Stimulated activated effector memory CD8-positive, alpha-beta T cell treated with anti-CD3 and anti-CD28 coated beads, Interleukin-12 subunit alpha, Interleukin-12 subunit beta, amount 100 ng/mL, for 72 hours (primary cell): ENCODE results near the gene RAB11A.

Source experiments
- ATAC-seq: fragments of 150-1000 bp; cut with Tn5 transposase; 2 replicates; pipeline ENCODE4 v1.10.0; 2021
- DNase-seq, 2 donors: peaks; one replicate each; pipeline ENCODE4 v3.0.0; 2021 to 2022; ENCODE audit warnings: low spot score in 2 of 2
- H3K27ac Mint-ChIP-seq: one replicate; pipeline ENCODE4 v1.8.0; 2022; ENCODE audit warnings: mild to moderate bottlenecking, mixed read lengths
- H3K36me3 Mint-ChIP-seq: one replicate; pipeline ENCODE4 v1.8.0; 2022; ENCODE audit warnings: mild to moderate bottlenecking, mixed read lengths
- H3K4me1 Mint-ChIP-seq: one replicate; pipeline ENCODE4 v1.8.0; 2022; ENCODE audit warnings: mixed read lengths
- H3K4me3 Mint-ChIP-seq: one replicate; pipeline ENCODE4 v1.8.0; 2022; ENCODE audit warnings: mild to moderate bottlenecking, mixed read lengths
- H3K9me3 Mint-ChIP-seq: one replicate; pipeline ENCODE4 v1.8.0; 2022; ENCODE audit warnings: mixed read lengths

Gene RAB11A

DNA sequence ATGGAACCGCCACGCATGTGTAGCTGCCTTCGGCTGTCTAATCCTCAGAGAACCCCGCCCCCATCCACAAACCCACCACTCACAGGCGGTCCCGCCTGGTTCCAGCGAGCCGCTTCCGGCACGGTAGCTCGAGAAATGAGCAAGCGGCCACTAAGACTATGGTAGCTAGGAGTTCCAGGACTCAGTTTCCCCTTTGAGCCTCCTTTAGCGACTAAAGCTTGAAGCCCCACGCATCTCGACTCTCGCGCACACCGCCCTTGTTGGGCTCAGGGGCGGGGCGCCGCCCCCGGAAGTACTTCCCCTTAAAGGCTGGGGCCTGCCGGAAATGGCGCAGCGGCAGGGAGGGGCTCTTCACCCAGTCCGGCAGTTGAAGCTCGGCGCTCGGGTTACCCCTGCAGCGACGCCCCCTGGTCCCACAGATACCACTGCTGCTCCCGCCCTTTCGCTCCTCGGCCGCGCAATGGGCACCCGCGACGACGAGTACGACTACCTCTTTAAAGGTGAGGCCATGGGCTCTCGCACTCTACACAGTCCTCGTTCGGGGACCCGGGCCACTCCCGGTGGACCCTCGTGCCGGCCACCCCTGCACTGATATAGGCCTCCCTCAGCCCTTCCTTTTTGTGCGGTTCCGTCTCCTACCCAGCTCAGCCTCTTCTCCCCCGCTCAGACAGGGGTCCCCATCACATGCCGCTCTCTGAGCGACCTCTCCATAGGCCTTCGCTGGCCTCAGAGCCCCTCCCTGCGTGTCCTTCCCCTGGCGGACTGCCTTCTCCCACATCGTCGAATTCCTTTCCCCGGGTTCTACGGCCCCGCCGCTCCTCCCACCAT, at the start of gene RAB11A:
Gene RAB11A (plus strand): TSS at position 366 of the 828 bp plus-strand sequence. CDS start 95 bp downstream, at position 461.
- DNase-seq (peak; percentile 94 to 97), ATAC-seq (peak; percentile 96)
- peaks cover 33% of the 10 kb centered on the region for H3K36me3 Mint-ChIP-seq
- H3K9me3 Mint-ChIP-seq, result no peaks in the 10 kb centered on the region
- peak within 1 kb of the TSS; percentile 100 for H3K27ac Mint-ChIP-seq
- H3K4me3 Mint-ChIP-seq, result peak within 1 kb of the TSS; percentile 99
- peaks cover 38% of the 10 kb centered on the region for H3K4me1 Mint-ChIP-seq

DNA sequence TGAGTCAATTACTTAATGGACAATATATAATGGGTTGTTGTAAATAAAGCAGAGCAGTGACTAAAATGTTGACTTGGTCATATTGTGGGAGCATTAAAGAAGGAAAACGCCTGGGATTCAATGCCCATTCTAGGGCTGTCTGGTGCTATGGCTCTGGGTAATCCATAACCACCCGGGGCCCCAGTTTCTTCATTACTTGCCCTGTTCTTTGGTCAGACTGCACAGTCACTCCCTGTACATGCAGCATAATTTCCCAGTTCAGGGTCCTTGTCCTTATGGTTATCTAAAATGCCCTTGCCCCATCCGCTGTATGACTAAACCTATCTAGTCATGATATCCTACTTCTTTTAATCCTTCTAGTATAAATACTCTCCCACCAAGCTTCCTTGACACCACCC, 49.7 kb upstream of the RAB11A start:
- Mint-ChIP-seq H3K27ac (peak overlapping the region; percentile 93), H3K4me3 (no peak overlapping the region), H3K9me3 (no peaks in the 10 kb centered on the region), H3K36me3 (peaks cover 15% of the 10 kb centered on the region), H3K4me1 (peaks cover 49% of the 10 kb centered on the region)
- no peak for ATAC-seq
- DNase-seq, result no peak

DNA sequence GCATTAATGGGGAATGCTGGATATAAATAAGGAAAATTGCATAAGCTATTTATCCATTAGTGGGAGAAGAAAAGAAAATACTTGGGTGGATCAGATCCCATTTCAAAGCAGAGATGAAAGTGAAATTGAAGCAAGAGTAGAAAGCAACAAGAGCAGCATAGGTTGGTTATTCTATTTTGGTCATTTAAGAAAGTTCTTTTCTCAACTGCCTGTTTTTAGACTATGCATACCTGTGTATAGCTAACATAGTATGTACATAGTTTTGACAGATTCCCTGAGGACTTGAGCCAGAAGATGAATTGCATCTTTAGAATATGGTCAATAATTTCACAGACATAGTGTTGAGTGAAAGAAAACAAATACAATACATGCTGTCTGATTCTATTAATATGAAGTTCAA, 48.2 kb upstream of the RAB11A start:
- H3K4me1 Mint-ChIP-seq, result peaks cover 47% of the 10 kb centered on the region
- DNase-seq, result no peak
- peaks cover 14% of the 10 kb centered on the region for H3K36me3 Mint-ChIP-seq
- no peaks in the 10 kb centered on the region for H3K9me3 Mint-ChIP-seq
- H3K27ac Mint-ChIP-seq, result no peak overlapping the region
- ATAC-seq, result no peak
- no peak overlapping the region for H3K4me3 Mint-ChIP-seq

DNA sequence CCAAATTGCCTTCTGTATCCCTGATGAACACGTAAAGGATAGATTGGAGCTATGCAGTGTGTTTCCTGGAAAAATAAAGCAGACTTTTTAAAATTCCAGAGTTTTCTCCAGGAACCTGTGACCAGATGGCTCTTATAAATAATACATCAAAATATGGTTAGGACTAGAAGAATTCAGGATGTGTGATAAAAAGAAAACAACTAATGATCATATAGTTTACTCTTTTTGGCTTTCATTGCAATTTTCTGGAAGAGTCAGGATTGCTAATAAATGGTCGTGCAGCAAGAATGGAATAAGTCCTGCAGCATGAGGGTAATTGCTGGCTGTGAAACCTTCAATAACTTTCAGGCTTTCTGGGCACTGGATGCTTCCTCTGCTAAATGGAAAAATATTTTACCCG, 47.0 kb upstream of the RAB11A start:
- H3K9me3 Mint-ChIP-seq, result no peaks in the 10 kb centered on the region
- peaks cover 8% of the 10 kb centered on the region for H3K36me3 Mint-ChIP-seq
- no peak for ATAC-seq
- no peak for DNase-seq
- H3K27ac Mint-ChIP-seq, result no peak overlapping the region
- no peak overlapping the region for H3K4me3 Mint-ChIP-seq
- H3K4me1 Mint-ChIP-seq, result peaks cover 40% of the 10 kb centered on the region

DNA sequence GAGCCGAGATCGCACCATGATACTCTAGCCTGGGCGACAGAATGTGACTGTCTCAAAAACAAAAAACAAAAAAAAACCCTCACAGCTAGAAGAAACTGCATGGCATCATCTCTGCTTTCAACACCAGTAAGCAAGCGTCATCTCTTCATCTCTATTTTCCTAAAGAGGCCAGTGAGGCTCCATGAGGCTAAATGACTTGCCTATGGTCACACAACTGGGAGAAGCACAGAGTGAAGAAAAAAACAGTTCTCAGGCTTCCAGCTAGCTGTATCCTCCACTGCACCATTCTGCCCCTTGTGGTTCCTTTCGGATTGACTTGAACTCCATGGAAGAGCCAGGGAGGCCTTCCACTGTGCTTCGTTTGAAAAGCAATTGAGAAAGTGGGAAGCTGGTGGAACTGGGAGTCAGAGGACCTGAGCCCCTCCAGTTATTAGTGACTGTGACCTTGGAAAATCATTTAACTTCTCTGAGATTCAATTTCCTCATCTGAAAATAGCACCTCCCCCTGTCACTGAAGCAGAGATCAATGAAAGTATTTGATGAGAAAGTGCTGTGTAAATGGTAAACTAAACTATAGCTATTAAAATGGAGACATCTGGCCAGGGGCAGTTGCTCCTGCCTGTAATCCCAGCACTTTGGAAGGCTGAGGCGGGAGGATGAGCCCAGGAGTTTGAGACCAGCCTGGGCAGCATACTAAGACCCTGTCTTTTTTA, 45.1 kb upstream of the RAB11A start:
- DNase-seq (no peak), ATAC-seq (peak; percentile 22)
- Mint-ChIP-seq H3K36me3 (peaks cover under 1% of the 10 kb centered on the region), H3K4me3 (no peak overlapping the region), H3K9me3 (no peaks in the 10 kb centered on the region), H3K27ac (no peak overlapping the region), H3K4me1 (peaks cover 42% of the 10 kb centered on the region)

DNA sequence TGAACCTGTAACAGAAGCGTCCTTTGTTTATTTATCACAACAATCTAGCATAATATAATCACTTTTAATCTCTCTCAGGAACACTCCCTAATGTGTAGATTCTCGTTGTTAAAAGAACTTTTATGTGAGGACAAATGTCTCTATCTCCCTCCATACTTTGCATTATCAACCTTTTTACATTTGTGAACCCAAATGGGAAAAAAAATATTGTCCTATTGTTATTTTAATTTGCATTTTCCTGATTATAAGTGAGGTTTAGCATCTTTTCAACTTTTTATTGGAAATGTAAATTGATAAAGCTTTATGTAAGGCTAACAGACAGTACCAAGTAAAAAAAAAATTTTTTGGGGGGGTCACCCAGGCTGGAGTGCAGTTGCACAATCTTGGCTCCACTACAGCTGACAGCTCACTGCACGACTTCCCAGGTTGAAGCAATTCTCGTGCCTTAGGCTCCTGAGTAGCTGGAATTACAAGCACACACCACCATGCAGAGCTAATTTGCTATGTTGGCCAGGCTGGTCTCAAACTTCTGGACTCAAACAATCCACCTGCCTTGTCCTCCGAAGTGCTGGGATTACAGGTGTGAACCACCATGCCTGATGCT, 44.2 kb upstream of the RAB11A start:
- ATAC-seq, result no peak

DNA sequence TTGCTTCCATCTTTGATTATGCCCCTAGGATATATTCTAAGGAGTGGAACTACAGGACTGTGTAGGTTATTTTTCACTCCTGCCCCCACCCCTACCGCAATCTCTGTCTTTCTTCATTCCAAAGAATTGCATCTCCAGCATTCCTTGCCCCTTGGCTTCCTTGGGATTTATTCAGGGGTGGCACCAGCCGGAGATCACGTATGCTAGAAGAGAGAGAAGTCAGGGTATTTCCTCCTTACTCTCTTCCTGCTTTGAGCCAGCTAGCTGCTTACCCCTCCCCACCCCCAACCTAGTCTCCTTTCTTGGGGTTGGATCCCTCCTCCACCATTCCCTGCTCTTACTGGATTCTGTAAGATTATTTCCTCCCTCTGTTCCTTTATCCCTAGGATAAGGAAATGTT, 42.2 kb upstream of the RAB11A start:
- Mint-ChIP-seq H3K4me1 (peaks cover 31% of the 10 kb centered on the region), H3K9me3 (no peaks in the 10 kb centered on the region), H3K4me3 (peak overlapping the region; percentile 13), H3K27ac (peak overlapping the region; percentile 74), H3K36me3 (no peaks in the 10 kb centered on the region)
- no peak for ATAC-seq
- no peak for DNase-seq

More for the DNA sequence above, 44.2 kb upstream of the RAB11A start:
- Mint-ChIP-seq H3K4me3 (no peak overlapping the region), H3K4me1 (peaks cover 36% of the 10 kb centered on the region), H3K9me3 (no peaks in the 10 kb centered on the region), H3K36me3 (no peaks in the 10 kb centered on the region), H3K27ac (no peak overlapping the region)
- no peak for DNase-seq

DNA sequence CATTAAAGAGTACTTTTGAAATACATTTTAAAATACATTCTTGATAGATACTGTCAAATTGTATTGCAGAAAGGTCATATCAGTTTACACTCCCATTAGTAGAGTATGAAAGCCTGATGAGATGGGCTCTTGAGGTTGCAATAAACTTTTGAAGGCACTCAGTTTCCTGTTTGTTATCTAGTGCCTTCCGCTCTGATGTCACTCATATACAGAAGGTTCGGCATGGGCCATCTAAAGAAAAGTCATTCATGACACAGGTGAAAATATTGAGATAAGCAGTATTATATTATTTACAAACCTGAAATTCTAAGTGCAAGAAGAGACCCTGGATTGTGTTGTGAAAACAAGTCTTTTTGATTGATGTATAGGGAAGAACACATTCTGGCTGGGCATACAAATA, 40.7 kb upstream of the RAB11A start:
- Mint-ChIP-seq H3K9me3 (no peaks in the 10 kb centered on the region), H3K36me3 (no peaks in the 10 kb centered on the region), H3K4me3 (peak overlapping the region; percentile 37), H3K27ac (peak overlapping the region; percentile 90), H3K4me1 (peaks cover 44% of the 10 kb centered on the region)
- ATAC-seq (peak; percentile 84), DNase-seq (no peak)

DNA sequence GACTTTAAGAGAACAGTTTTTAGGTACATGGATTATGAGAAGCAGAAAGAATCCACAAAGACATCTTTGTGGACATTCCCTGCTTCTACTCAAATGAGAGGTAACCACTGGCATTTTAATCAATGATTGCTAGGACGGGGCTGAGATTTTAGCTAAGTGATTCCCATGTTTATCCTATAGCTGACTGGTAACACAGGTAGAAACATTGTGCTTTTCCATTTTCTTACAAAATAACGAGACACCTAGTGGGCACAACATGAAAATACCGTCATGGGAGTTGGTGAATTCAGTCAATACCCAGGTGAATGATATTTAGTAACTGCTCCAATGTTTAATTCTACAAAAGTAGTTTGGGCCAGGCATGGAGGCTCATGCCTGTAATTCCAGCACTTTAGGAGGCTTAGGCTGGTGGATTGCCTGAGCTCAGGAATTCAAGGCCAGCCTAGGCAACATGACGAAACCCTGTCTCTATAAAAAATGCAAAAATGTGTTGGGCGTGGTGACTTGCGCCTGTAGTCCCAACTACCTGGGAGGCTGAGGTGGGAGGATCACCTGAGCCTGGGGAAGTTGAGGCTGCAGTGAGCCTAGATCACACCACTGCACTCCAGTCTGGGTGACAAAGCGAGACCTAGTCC, 40.0 kb upstream of the RAB11A start:
- Mint-ChIP-seq H3K36me3 (no peaks in the 10 kb centered on the region), H3K4me1 (peaks cover 50% of the 10 kb centered on the region), H3K4me3 (peak overlapping the region; percentile 37), H3K9me3 (no peaks in the 10 kb centered on the region), H3K27ac (peak overlapping the region; percentile 90)
- peak; percentile 47 for ATAC-seq
- DNase-seq, result no peak

DNA sequence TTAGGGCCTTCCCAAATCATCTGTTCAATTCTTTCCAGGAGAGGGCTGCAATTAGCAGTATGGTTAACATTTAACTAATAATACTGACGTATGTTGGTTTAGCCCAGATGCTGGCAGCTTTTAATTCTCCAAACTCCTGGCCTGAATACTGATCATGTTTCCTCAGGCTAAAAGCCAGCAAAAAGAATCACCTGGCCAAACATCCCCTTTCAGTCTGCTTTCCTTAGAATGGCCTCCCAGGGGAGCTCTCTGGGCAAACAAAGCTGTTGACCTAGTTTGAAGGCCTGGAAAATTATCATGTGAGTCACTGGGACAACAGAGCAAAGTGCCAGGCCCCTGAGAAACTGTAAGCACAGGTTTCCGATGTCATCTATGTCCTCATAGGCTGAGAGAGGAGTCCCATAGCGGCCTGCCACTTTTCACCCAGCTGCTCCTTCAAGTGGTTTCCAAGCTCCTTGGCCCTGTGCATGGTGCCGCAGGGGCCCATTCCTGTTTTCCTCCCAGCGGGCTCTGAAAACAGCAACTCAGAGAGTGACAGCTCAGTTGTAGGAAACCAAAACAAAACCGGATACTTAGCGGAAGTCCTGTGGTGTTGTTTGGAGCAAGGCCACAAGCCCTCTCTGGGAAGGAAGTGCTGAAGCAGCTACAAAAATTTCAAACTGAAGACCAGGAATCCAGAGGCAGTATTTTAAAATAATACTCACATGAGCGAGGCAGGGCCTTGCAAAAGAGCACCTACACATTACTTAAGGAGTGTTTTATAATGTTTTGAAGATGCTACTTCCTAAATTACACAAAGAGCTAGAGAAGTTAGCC, 36.5 kb upstream of the RAB11A start:
- DNase-seq (peak in 1 of 2 donors; percentile 76), ATAC-seq (peak; percentile 77)
- Mint-ChIP-seq H3K4me1 (peaks cover 41% of the 10 kb centered on the region), H3K27ac (peak overlapping the region; percentile 91), H3K36me3 (no peaks in the 10 kb centered on the region), H3K4me3 (peak overlapping the region; percentile 66), H3K9me3 (no peaks in the 10 kb centered on the region)

DNA sequence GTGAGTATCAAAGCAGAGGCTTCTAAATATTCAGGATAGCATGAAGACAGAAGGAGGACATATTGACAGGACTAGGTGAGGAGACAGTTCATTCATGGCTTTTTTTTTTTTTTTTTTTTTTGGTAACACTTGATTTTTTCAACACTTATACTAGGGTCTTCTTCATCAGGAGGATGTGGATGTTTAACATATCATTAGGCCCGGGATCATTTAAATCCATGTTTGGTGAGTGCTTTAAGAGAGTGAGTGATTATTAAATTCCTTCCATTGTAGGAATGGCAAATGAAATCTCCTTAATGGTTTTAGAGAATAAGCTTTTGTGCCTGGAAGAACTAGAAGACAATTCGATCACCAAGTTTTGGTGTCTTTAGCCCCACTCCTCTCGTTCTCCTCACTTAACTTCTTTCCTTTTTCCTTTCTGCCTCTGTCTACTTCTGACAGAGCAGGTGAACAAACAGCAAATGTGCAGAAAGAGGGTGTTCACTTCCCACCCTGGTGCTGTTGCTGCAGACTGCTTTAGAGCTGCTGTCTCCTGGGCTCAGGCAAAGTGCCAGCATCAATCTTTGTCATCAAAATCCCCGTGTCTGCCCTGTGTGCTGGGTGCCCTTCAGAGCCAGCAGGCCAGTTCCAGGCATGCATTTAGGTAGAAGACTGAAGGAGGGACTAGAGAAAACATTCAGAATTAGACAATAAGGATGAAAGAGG, 35.6 kb upstream of the RAB11A start:
- peaks cover 33% of the 10 kb centered on the region for H3K4me1 Mint-ChIP-seq
- H3K4me3 Mint-ChIP-seq, result peak overlapping the region; percentile 66
- ATAC-seq, result peak; percentile 79
- no peak for DNase-seq
- H3K27ac Mint-ChIP-seq, result peak overlapping the region; percentile 91
- no peaks in the 10 kb centered on the region for H3K36me3 Mint-ChIP-seq
- H3K9me3 Mint-ChIP-seq, result no peaks in the 10 kb centered on the region

DNA sequence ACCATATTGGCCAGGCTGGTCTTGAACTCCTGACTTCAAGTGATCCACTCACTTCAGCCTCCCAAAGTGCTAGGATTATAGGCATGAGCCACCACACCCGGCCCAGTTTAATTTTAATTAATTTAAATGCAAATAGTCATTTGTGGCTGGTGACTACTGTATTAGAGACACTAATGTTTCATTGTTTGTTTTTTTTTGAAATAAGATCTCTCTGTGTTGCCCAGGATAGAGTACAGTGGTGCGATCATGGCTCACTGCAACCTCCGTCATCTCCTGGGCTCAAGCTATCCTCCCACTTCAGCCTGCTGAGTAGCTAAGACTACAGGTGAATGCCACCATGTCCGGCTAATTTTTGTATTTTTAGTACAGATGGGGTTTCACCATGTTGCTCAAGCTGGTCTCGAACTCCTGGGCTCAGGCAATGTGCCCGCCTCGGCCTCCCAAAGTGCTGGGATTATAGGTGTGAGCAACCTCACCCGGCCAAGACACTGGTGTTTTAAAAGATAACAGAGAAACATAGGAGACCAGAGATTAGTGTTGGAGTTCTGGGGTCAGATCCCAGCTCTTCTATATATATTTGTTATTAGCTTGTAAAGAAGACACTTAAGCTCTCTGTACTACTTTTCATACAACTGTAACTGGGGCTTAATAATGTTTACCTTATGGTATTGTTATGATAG, 34.5 kb upstream of the RAB11A start:
- DNase-seq (no peak), ATAC-seq (no peak)
- H3K4me3 Mint-ChIP-seq, result no peak overlapping the region
- no peaks in the 10 kb centered on the region for H3K36me3 Mint-ChIP-seq
- H3K27ac Mint-ChIP-seq, result no peak overlapping the region
- H3K9me3 Mint-ChIP-seq, result no peaks in the 10 kb centered on the region
- H3K4me1 Mint-ChIP-seq, result peaks cover 25% of the 10 kb centered on the region

DNA sequence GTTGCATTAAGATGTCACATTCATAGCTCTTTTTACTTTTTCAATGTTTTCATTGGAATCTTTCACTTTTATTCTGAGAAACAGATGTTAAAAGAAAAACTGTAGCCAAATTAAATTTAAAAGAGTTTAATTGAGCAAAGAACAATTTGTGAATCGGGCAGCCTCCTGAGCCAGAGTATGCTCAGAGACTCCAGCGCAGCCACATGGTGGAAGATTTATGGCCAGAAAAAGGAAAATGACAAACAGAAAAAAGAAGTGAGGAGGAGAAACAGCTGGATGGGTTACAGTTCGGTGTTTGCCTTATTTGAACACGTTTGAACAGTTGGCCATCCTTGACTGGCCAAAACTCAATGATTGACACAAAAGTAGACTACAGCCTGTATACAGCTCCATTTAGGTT, 33.8 kb upstream of the RAB11A start:
- no peak overlapping the region for H3K27ac Mint-ChIP-seq
- no peaks in the 10 kb centered on the region for H3K9me3 Mint-ChIP-seq
- H3K4me1 Mint-ChIP-seq, result peaks cover 25% of the 10 kb centered on the region
- no peaks in the 10 kb centered on the region for H3K36me3 Mint-ChIP-seq
- H3K4me3 Mint-ChIP-seq, result no peak overlapping the region
- no peak for ATAC-seq
- no peak for DNase-seq

DNA sequence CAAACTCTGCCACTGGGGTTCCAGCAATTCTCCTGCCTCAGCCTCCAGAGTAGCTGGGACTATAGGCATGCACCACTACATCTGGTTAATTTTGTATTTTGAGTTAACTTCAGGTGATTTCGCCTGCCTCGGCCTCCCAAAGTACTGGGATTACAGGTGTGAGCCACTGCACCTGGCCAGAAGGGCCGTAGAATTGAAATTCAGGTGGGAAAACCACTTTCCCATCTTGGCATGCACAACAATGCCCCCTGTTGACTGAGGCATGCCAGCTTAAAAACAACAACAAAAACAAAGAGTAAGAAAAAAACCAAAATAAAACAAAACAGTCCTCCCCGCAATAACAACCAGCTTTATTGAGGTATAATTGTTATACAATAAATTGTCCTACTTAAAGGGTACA, 32.6 kb upstream of the RAB11A start:
- no peak overlapping the region for H3K4me3 Mint-ChIP-seq
- DNase-seq (no peak), ATAC-seq (no peak)
- no peaks in the 10 kb centered on the region for H3K9me3 Mint-ChIP-seq
- peaks cover 22% of the 10 kb centered on the region for H3K4me1 Mint-ChIP-seq
- peak overlapping the region; percentile 8 for H3K27ac Mint-ChIP-seq
- no peaks in the 10 kb centered on the region for H3K36me3 Mint-ChIP-seq
